ENCODE results near the gene STUM.

DNA sequence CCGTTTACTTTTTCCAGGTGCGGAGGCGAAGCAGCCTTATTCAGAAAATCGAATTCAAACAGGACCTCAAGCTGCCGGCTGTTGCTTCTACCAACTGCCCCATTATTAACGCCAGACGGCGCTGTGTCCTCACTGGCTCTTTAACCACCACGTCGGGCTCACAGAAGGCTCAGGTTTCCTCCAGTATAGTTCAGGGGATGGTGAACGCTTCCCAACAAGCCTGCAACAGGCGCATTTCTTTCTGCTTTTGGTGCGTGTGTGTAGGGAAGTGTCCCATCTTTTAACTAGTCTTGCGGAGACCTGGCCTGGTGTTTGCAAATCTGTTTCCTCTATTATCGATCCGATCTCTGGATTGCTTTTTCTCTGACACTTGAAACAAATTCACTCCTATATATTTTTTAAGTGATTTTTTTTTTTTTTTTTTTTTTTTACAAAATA lies 791 bp upstream of the STUM start:
- TF ChIP-seq POLR2A (IDR thresholded peaks at IDR 0.05; ENCODE audit: low read depth, low read length) (no peak), POLR2AphosphoS5 (IDR thresholded peaks at IDR 0.05; ENCODE audit: low read depth, low read length) (no peak), SPI1 (IDR thresholded peaks at IDR 0.05; ENCODE audit: low read depth, low read length) (no peak), TAF1 (IDR thresholded peaks at IDR 0.05; ENCODE audit: low read depth, low read length) (no peak), POU2F2 (IDR thresholded peaks at IDR 0.05; ENCODE audit: low read depth, low read length) (no peak), PAX5 (IDR thresholded peaks at IDR 0.05; ENCODE audit: insufficient read depth, low read length, severe bottlenecking) (no peak)

Data from GM12891 (cell line).